GM21528 (cell line): ENCODE measurements around the gene NRG4.
"Not testable (repeated sequence)": the region's sequence is repeated elsewhere in the genome, so short reads cannot be mapped to it uniquely, and the experiment has no call there.

Source experiments
- ATAC-seq: cut with Tn5 transposase; IDR thresholded peaks from one replicate; pipeline ENCODE4 v1.9.1; 2021; ENCODE audit warnings: mild to moderate bottlenecking, moderate library complexity; ENCODE audit not compliant: unreplicated experiment, low FRiP score

The NRG4 gene

GRCh38 chr15:75928680-75929608, 83.3 kb downstream of the NRG4 start:
- no peak for ATAC-seq

DNA sequence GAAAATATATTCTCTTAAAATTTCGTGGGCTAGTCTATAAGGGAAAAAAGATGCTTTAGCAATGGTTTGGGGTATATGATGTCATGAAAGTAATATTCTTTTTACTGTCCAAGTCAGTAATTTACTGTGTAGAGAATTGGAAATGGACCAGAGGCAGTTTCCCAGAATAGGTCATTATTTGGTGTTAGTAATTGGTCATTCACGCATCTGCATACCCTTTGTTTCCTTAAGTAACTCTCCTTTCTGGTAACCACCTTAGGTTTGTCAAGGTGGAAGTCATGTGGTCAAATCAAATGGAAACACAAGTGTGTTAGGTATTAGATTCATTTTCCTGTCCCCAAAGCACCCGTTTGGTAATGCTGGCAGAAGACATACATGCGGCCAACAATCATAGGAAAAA, 84.6 kb downstream of the NRG4 start:
- ATAC-seq = no peak

- no peak for ATAC-seq
Measured at GRCh38 chr15:75926931-75927330, 85.3 kb downstream of the NRG4 start.

DNA sequence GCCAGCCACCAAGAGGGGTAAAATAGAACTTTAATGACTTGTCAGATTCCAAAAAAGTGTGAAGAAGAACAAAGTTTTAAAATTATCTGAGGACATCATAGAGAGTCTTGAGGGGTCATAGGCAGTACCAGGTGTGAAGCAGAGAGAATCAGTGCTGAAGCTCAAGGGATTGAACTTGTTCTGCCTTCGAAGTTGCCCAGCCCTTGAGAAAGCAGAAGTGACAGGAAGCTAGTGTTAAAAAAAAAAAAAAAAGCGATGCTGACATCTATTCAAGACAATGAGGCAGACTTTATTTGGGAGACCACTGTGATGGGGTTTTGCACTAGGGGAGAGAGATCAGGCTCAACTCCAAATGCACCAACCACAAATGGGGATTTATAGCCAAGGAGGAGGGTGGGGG, 86.8 kb downstream of the NRG4 start:
- no peak for ATAC-seq

DNA sequence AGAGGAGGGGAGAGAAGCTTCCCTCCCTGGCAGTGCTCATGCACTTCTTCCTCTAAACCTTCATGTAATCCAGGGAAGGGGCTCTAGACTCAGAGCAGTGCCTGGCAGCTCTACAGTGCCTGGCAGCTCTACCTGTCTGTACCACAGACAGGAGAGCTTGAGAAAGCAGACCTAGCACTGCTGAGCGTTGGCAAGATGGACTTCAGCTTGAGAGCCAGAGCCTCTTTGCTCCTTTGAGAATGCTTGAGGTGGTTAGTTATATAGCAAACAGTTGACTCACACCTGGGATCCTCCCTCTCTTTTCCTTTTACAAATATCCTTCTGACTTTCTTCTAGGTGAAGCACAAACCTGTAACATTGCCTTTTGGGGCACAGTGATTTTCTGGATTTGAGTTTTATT, 87.6 kb downstream of the NRG4 start:
- no peak for ATAC-seq

DNA sequence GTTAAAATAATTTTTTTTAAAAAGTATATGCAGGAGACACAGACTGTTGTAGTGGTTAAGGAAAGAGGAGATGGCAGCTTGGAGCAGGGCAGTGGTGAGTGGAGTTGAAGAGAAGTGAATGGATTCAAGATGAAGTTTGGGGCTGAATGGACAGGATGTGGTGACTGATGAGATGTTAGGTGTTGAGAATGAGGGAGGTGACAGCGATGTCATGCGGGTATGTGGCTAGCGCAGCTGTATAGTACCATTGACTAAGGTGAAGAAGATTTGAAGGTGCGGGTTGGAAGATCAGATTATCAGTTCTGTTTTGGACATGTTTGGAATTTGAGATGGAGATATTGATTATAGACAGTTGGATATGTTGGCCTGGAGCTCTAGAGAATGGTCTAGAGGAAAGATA, 88.5 kb downstream of the NRG4 start:
- ATAC-seq = no peak

- no peak for ATAC-seq
Measured at GRCh38 chr15:75921732-75922703, 90.2 kb downstream of the NRG4 start.

DNA sequence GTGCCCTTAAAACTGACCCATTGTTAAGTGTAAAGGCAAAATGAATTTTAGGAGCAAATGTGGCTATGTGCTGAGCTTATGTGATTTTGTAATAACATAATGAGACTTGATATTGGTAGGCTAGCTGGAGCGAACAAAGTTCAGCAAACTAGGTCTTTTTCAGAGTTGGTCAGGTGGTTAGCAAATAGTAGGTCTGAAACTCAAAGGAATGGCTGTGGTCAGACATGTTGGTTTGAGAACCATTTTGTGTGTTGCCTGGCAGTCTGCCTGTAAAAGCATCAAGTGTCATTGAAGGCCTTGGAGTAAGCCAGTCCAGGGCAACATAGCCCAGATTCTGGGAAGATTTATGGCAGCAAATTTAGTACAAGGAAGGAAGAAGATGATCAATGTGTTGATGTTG, 92.1 kb downstream of the NRG4 start:
- ATAC-seq = no peak

DNA sequence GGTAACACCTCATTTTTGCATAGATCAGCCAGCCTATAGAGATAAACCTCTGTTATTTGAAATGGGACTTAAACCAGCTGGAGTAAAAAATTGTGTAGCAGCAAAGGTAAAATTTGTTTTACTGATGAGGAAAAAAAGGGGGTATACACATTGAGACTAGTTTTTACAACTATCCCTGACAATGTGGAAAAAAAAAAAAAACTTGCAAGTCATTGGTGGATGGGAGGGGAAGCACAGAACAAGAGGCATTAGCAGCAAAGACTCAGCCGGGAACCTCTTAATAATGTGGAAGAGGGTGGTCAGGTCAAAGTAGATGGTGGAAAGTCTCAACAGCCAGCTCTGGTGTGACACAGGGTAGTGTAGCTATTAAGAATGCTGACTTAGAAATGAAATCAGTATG, 94.1 kb downstream of the NRG4 start:
- no peak for ATAC-seq

DNA sequence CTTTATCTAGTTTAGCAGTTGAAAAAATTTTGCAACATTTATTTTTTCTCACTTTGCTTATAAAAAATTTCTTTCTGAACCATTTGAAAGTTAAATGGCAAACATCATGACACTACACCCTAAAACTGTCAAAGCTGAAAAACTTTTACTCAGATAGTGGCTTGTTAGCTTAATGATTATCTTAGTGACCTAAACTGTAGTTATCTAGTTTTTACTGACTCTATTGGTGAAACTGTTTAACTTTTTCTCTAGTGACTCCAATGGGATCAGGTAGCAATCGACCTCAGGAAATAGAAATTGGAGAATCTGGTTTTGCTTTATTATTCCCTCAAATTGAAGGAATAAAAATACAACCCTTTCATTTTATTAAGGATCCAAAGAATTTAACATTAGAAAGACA, 95.2 kb downstream of the NRG4 start:
- no peak for ATAC-seq

DNA sequence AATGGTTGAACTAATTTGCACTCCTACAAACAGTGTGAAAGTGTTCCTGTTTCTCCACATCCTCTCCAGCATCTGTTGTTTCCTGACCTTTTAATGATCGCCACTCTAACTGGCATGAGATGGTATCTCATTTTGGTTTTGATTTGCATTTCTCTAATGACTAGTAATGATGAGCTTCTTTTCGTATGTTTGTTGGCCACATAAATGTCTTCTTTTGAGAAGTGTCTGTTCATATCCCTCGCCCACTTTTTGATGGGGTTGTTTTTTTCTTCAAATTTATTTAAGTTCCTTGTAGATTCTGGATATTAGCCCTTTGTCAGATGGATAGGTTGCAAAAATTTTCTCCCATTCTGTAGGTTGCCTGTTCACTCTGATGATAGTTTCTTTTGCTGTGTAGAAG, 101.9 kb downstream of the NRG4 start:
- ATAC-seq = not testable (repeated sequence)

- ATAC-seq = no peak
Measured at GRCh38 chr15:75905231-75905630, 107.0 kb downstream of the NRG4 start.

DNA sequence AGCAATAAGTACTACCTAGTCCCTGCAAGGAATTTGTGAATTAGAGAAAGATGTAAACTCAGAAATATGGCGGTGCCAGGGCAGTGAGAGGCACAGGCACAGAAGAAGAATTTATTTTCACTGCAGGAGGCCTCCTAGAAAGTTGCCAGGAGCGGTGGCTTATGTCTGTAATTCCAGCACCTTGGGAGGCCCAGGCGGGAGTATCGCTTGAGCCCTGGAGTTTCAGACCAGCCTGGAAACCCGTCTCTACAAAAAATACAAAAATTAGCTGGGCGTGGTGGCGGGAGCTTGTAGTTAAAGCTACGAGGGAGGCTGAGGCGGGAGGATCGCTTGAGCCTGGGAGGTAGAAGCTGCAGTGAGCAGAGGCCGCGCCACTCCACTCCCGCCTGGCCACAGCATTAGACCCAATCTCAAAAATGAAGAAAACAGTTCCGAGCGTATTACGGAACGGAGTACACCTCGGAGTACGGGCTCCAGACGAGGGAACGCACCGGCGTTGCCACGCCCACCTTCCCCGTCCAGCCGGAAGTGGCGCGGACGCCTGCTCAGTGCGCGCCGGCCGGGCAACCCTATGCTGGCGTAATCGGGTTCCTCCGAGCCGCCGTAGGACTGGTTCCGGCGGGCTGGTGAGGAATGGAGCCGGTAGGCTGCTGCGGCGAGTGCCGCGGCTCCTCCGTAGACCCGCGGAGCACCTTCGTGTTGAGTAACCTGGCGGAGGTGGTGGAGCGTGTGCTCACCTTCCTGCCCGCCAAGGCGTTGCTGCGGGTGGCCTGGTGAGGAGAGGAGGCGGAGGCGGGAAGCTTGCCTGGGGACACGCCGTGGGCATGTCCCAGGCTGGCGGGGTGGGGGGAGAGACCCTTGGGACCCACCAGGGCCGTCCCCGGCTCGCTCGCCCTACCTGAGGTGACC, 108.6 kb downstream of the NRG4 start, which contains the start of gene FBXO22:
FBXO22 (plus strand) TSS at position 548 of the 909 bp plus-strand sequence; CDS start at position 634, 86 bp downstream.
- peak; percentile 86 for ATAC-seq

DNA sequence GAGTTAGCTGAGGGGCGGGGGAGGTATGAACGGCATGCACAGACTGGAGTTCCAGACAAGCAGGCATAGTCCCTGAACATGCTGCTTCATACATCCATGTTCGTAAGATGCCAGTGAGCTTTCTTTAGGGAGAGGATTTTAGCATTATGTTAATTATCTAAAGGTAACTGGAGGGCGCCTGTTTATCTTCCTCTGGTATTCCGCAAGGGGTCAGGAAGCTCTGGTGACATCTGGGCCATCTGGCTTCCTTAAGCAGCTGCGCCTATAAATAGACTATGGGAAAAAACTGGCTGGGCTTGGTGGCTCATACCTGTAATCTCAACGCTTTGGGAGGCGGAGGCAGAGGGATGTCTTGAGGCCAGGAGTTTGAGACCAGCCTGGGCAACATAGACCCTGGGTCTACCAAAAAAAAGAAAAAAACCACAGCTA, 110.1 kb downstream of the NRG4 start:
- ATAC-seq = no peak

GRCh38 chr15:75900577-75900976, 111.6 kb downstream of the NRG4 start:
- ATAC-seq = no peak

GRCh38 chr15:75895731-75896130, 116.5 kb downstream of the NRG4 start:
- ATAC-seq = no peak

- no peak for ATAC-seq
Measured at GRCh38 chr15:75891895-75892294, 120.3 kb downstream of the NRG4 start.
